ENCODE data around the gene RAB11FIP5.

The RAB11FIP5 gene

GRCh38 chr2:73059106-73059505, 53.6 kb downstream of the RAB11FIP5 start:
- Histone ChIP-seq H4K20me1 (ENCODE audit: low read depth, low read length) (no peaks in the 10 kb centered on the region), H3K9me2 (replicated peaks; ENCODE audit: insufficient read depth, low read length) (no peaks in the 10 kb centered on the region), H3K9me3 (ENCODE audit: insufficient read depth, low read length) (no peaks in the 10 kb centered on the region), H3K79me2 (ENCODE audit: insufficient read depth, low read length) (peaks cover 27% of the 10 kb centered on the region; the same call in 1 of the 2 replicates), H3K4me3 (ENCODE audit: insufficient read depth, low read length, poor library complexity, severe bottlenecking) (no peak overlapping the region), H3K4me2 (ENCODE audit: low read depth, low read length, poor library complexity, severe bottlenecking) (no peak overlapping the region), H3K36me3 (ENCODE audit: low read length) (peaks cover 18% of the 10 kb centered on the region), H3K9ac (ENCODE audit: low read length) (no peak overlapping the region), H3K27ac (ENCODE audit: low read depth, low read length) (no peak overlapping the region), H3F3A (ENCODE audit: insufficient read depth) (no peaks in the 10 kb centered on the region), H2AFZ (ENCODE audit: low read depth, low read length, severe bottlenecking) (no peak overlapping the region), H3K27me3 (ENCODE audit: low read length) (no peaks in the 10 kb centered on the region)
- no peak for TF ChIP-seq EZH2phosphoT487 (conservative IDR thresholded peaks at IDR 0.05; ENCODE audit: low read length)

- no peaks in the 10 kb centered on the region for H3F3A ChIP-seq (ENCODE audit: insufficient read depth)
- H3K4me2 ChIP-seq (ENCODE audit: low read depth, low read length, poor library complexity, severe bottlenecking), result no peak overlapping the region
- H2AFZ ChIP-seq (ENCODE audit: low read depth, low read length, severe bottlenecking), result no peak overlapping the region
- no peaks in the 10 kb centered on the region for H3K9me2 ChIP-seq (replicated peaks; ENCODE audit: insufficient read depth, low read length)
- H3K36me3 ChIP-seq (ENCODE audit: low read length), result peaks cover 18% of the 10 kb centered on the region
- H3K9me3 ChIP-seq (ENCODE audit: insufficient read depth, low read length), result no peaks in the 10 kb centered on the region
- no peak overlapping the region for H3K4me3 ChIP-seq (ENCODE audit: insufficient read depth, low read length, poor library complexity, severe bottlenecking)
- no peak overlapping the region for H3K9ac ChIP-seq (ENCODE audit: low read length)
- H3K27me3 ChIP-seq (ENCODE audit: low read length), result no peaks in the 10 kb centered on the region
- no peak for TF ChIP-seq CTCF (IDR thresholded peaks at IDR 0.05; ENCODE audit: insufficient read depth, low read length, poor library complexity, severe bottlenecking)
- TF ChIP-seq EZH2phosphoT487 (conservative IDR thresholded peaks at IDR 0.05; ENCODE audit: low read length), result no peak
- no peak overlapping the region for H3K27ac ChIP-seq (ENCODE audit: low read depth, low read length)
- H3K79me2 ChIP-seq (ENCODE audit: insufficient read depth, low read length), result 0 out of 2 replicates have a peak, but pooled peaks cover 7% of the 10 kb centered on the region
- no peaks in the 10 kb centered on the region for H4K20me1 ChIP-seq (ENCODE audit: low read depth, low read length)
Measured at GRCh38 chr2:73054980-73055379, 57.8 kb downstream of the RAB11FIP5 start.

GRCh38 chr2:73053316-73054114, 59.2 kb downstream of the RAB11FIP5 start:
- Histone ChIP-seq H3K9me2 (replicated peaks; ENCODE audit: insufficient read depth, low read length) (no peaks in the 10 kb centered on the region), H3K27ac (ENCODE audit: low read depth, low read length) (no peak overlapping the region), H3K79me2 (ENCODE audit: insufficient read depth, low read length) (no peaks in the 10 kb centered on the region), H3F3A (ENCODE audit: insufficient read depth) (no peaks in the 10 kb centered on the region), H3K9ac (ENCODE audit: low read length) (no peak overlapping the region), H2AFZ (ENCODE audit: low read depth, low read length, severe bottlenecking) (no peak overlapping the region), H3K4me2 (ENCODE audit: low read depth, low read length, poor library complexity, severe bottlenecking) (no peak overlapping the region), H3K9me3 (ENCODE audit: insufficient read depth, low read length) (no peaks in the 10 kb centered on the region), H3K27me3 (ENCODE audit: low read length) (no peaks in the 10 kb centered on the region), H3K4me3 (ENCODE audit: insufficient read depth, low read length, poor library complexity, severe bottlenecking) (no peak overlapping the region), H4K20me1 (ENCODE audit: low read depth, low read length) (no peaks in the 10 kb centered on the region), H3K36me3 (ENCODE audit: low read length) (peaks cover 18% of the 10 kb centered on the region)
- no peak for TF ChIP-seq CTCF (IDR thresholded peaks at IDR 0.05; ENCODE audit: insufficient read depth, low read length, poor library complexity, severe bottlenecking)
- no peak for TF ChIP-seq EZH2phosphoT487 (conservative IDR thresholded peaks at IDR 0.05; ENCODE audit: low read length)

- no peaks in the 10 kb centered on the region for H3K27me3 ChIP-seq (ENCODE audit: low read length)
Measured at GRCh38 chr2:73050121-73050545, 62.6 kb downstream of the RAB11FIP5 start.

More at GRCh38 chr2:73050121-73050545, 62.6 kb downstream of the RAB11FIP5 start:
- Histone ChIP-seq H3K9me2 (replicated peaks; ENCODE audit: insufficient read depth, low read length) (no peaks in the 10 kb centered on the region), H2AFZ (ENCODE audit: low read depth, low read length, severe bottlenecking) (no peak overlapping the region), H4K20me1 (ENCODE audit: low read depth, low read length) (no peaks in the 10 kb centered on the region), H3K4me3 (ENCODE audit: insufficient read depth, low read length, poor library complexity, severe bottlenecking) (no peak overlapping the region), H3K9ac (ENCODE audit: low read length) (no peak overlapping the region), H3K9me3 (ENCODE audit: insufficient read depth, low read length) (no peaks in the 10 kb centered on the region), H3K79me2 (ENCODE audit: insufficient read depth, low read length) (no peaks in the 10 kb centered on the region), H3K27ac (ENCODE audit: low read depth, low read length) (no peak overlapping the region), H3F3A (ENCODE audit: insufficient read depth) (no peaks in the 10 kb centered on the region), H3K4me2 (ENCODE audit: low read depth, low read length, poor library complexity, severe bottlenecking) (no peak overlapping the region), H3K36me3 (ENCODE audit: low read length) (no peaks in the 10 kb centered on the region)
- TF ChIP-seq EZH2phosphoT487 (conservative IDR thresholded peaks at IDR 0.05; ENCODE audit: low read length), result no peak
- no peak for TF ChIP-seq CTCF (IDR thresholded peaks at IDR 0.05; ENCODE audit: insufficient read depth, low read length, poor library complexity, severe bottlenecking)
